Measurements from ENCODE around the gene SYNPO. TPM values are rescaled to one million over a fixed set of nuclear protein-coding genes. Genes with fewer than 3 reads are reported as not detected.

The SYNPO gene
- total RNA-seq, 1 experiment from 2014 or later: 6.5 TPM

DNA sequence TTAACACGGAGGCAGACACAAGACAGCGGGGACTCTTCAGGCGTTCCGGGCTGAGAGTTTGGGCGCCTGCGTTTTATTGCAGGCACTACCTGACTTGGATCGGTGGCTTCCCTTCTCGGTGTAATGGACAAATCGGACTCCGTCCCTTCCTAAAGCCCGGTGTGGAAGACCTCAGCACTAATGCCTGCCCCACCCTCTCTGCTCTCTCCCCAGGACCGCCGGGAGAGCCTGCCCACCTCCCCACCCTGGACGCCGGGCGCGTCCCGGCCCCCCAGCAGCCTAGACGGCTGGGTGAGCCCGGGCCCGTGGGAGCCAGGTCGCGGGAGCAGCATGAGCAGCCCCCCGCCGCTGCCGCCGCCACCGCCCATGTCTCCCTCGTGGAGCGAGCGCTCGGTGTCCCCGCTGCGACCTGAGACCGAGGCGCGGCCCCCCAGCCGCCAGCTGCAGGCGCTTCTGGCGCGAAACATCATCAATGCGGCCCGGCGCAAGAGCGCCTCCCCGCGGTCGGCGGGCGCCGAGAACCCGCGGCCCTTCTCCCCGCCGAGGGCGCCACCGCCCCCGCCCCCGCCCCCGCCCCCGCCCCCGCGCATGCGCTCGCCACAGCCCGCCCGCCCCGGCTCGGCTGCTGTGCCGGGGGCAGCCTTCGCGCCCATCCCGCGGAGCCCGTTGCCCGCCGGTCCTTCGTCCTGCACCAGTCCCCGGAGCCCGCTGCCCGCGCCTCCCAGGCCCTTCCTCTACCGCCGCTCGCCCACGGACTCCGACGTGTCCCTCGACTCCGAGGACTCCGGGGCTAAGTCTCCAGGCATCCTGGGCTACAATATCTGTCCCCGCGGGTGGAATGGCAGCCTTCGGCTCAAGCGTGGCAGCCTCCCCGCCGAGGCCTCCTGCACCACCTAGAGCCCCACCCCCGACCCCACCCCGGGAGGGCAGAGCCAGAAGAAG, 16.0 kb downstream of the SYNPO start:
- Histone ChIP-seq H3K9me3 (replicated peaks) (no peaks in the 10 kb centered on the region), H3K27ac (no peak overlapping the region), H3K36me3 (peaks cover 27% of the 10 kb centered on the region), H3K27me3 (replicated peaks) (no peaks in the 10 kb centered on the region), H3K4me1 (replicated peaks) (peaks cover 32% of the 10 kb centered on the region), H3K4me3 (peak overlapping the region; percentile 42)
- DNase-seq (ENCODE audit: low read depth in 1 of 2, low spot score in 2 of 2): peak; percentile 71 to 74

DNA sequence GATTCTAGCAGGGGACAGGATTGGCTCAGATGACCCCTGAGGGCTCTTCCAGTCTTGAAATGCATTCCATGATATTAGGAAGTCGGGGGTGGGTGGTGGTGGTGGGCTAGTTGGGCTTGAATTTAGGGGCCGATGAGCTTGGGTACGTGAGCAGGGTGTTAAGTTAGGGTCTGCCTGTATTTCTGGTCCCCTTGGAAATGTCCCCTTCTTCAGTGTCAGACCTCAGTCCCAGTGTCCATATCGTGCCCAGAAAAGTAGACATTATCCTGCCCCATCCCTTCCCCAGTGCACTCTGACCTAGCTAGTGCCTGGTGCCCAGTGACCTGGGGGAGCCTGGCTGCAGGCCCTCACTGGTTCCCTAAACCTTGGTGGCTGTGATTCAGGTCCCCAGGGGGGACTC, 17.7 kb downstream of the SYNPO start:
- peaks cover 26% of the 10 kb centered on the region for H3K4me1 ChIP-seq (replicated peaks)
- no peak overlapping the region for H3K27ac ChIP-seq
- no peak overlapping the region for H3K4me3 ChIP-seq
- peaks cover 10% of the 10 kb centered on the region for H3K36me3 ChIP-seq
- no peaks in the 10 kb centered on the region for H3K27me3 ChIP-seq (replicated peaks)
- DNase-seq (ENCODE audit: low read depth in 1 of 2, low spot score in 2 of 2): no peak
- no peaks in the 10 kb centered on the region for H3K9me3 ChIP-seq (replicated peaks)

DNA sequence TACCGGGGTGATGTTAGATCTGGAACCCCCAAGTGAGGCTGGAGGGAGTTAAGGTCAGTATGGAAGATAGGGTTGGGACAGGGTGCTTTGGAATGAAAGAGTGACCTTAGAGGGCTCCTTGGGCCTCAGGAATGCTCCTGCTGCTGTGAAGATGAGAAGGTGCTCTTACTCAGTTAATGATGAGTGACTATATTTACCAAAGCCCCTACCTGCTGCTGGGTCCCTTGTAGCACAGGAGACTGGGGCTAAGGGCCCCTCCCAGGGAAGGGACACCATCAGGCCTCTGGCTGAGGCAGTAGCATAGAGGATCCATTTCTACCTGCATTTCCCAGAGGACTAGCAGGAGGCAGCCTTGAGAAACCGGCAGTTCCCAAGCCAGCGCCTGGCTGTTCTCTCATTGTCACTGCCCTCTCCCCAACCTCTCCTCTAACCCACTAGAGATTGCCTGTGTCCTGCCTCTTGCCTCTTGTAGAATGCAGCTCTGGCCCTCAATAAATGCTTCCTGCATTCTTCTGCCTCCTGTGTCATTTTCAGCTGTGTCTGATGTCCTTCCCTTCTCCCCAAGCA, 18.3 kb downstream of the SYNPO start:
- H3K36me3 ChIP-seq: peaks cover 5% of the 10 kb centered on the region
- peaks cover 22% of the 10 kb centered on the region for H3K4me1 ChIP-seq (replicated peaks)
- no peaks in the 10 kb centered on the region for H3K9me3 ChIP-seq (replicated peaks)
- H3K27ac ChIP-seq: no peak overlapping the region
- no peak overlapping the region for H3K4me3 ChIP-seq
- H3K27me3 ChIP-seq (replicated peaks): no peaks in the 10 kb centered on the region
- no peak for DNase-seq (ENCODE audit: low read depth in 1 of 2, low spot score in 2 of 2)

DNA sequence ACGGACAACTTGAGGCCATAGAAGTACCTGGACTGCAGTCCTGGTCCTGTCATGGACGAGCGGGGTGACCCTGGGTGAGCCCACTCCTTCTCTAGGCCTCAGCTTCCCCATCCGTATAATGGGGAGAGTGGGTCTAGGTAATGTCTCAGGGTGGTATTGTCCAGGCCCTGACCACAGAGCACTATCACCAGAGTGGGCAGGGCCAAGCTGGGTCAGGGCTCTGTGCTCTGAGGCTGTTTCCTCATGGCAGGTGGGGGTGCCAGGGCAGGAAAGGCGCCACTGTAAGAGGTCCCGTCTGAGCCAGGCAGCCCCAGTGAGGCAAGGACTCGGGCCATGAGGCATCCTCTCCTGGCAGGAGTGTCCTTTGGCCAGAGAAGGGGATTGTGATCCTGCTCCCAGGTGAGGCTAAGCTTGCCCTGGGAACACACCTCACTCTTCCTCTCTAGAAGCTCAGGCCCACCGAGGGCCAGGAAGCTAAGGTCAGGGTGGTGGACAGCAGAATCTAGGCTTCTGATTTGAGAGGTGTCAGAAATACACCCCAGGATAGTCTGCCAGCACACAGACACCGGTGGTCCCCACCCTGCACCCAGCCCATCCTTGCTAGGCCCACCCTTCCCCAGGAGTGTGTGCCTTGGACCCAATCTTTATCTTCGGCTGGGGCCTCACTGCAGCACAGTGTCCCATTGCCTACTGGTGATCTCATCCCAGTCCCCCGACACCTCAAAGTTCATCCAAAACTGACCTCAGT, 19.1 kb downstream of the SYNPO start:
- H3K9me3 ChIP-seq (replicated peaks): no peaks in the 10 kb centered on the region
- H3K4me1 ChIP-seq (replicated peaks): peaks cover 22% of the 10 kb centered on the region
- no peaks in the 10 kb centered on the region for H3K27me3 ChIP-seq (replicated peaks)
- H3K27ac ChIP-seq: no peak overlapping the region
- DNase-seq (ENCODE audit: low read depth in 1 of 2, low spot score in 2 of 2): no peak
- peaks cover 5% of the 10 kb centered on the region for H3K36me3 ChIP-seq
- H3K4me3 ChIP-seq: no peak overlapping the region

DNA sequence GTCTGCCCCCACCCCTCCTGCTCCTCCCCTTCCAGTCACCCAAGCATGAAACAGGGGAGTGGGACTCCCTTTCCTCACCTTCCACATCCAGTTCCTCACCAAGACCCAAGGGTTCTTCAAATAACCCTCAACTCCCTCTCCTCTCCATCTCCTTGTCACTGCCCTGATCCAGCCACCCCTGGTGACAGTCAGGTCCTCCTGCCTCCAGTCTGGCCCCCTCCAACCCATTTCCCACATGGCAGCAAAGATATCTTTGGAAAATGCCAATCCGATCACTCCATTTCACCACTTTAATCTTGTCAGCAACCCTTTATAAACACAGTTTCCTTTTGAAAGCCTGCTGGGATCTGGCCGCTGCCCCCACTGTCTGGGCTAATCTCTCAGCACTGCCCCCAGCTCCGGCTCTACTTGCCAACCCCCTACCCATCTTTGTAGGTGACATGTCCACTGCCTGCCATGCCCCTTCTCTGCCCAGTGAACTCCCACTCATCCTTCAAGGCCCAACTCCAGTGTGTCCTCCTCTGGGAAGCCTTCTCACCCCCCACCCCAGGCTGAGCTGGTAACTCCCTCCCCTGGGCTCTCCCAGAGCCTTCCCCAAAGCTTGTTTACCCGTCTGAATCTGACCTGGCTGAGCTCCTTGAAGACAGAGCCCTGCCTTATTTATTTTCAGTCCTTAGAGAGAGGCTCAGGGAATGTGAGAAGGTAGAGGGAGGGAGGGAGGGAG, 19.8 kb downstream of the SYNPO start:
- no peak for DNase-seq (ENCODE audit: low read depth in 1 of 2, low spot score in 2 of 2)
- peaks cover 22% of the 10 kb centered on the region for H3K4me1 ChIP-seq (replicated peaks)
- H3K9me3 ChIP-seq (replicated peaks): no peaks in the 10 kb centered on the region
- H3K36me3 ChIP-seq: peaks cover 5% of the 10 kb centered on the region
- H3K27me3 ChIP-seq (replicated peaks): no peaks in the 10 kb centered on the region
- no peak overlapping the region for H3K4me3 ChIP-seq
- no peak overlapping the region for H3K27ac ChIP-seq

DNA sequence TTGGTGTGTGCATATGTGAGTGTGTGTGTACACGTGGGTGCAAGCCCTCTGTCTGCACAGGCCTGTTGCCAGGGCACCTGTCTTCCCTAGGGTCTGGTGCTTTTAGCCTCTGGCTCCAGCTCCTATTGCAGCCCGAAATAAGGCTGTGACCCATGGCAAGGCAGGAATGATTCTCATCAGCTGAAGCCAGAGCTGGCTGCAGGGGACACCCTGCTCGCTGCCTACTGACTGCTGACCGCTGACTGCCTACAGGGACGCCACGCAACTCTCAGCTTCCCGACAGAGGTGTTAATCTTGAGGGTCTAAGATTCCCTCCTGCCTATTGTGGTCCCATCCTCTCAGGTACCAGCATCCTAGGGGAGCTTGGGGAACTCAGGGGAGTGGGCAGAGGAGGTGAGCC, 20.6 kb downstream of the SYNPO start, which contains the start of gene MYOZ3:
Gene MYOZ3 (plus strand): TSS at position 166 of the 400 bp plus-strand sequence. CDS start 1,691 bp downstream, outside the sequence.
- no peaks in the 10 kb centered on the region for H3K9me3 ChIP-seq (replicated peaks)
- no peaks in the 10 kb centered on the region for H3K27me3 ChIP-seq (replicated peaks)
- H3K4me3 ChIP-seq: no peak within 1 kb of the TSS
- DNase-seq (ENCODE audit: low read depth in 1 of 2, low spot score in 2 of 2): no peak
- H3K36me3 ChIP-seq: peaks cover 4% of the 10 kb centered on the region
- peaks cover 19% of the 10 kb centered on the region for H3K4me1 ChIP-seq (replicated peaks)
- H3K27ac ChIP-seq: no peak within 1 kb of the TSS

DNA sequence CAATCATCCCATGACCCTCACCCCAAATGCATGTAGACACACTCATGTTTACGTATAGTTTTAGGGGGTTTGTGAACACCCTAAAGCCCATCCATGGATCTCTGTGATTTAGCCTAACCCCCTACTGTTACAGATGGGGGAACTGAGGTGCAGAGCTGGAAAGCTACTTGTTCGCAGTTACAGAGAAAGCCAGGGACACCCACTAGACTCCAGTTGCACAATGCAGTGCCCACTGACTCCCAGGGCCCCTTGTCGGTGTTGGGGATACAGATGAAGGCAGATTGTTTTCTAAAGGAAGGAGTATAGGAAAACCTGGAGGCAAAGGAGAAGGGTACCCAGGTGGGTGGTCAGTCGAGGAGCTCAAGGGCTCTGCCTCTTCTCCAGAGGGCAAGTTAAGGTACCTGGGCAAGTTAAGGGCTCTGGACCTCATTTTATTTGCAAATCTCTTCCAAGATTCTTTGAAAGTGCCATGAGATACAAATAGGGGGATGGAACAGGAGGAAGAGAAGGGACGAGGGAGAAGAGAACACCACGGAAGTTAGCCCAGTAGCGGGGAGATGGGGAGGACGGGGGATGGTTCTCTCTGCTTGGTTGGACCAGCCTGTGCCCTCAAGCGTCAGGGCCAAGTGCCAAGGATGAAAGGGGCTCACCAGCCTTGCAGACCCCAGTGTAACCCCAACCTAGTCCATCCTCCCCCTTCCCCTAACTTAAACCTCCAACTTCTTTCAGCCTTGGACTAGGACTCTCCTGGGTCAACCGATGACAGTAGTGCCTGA, 21.5 kb downstream of the SYNPO start:
- no peak overlapping the region for H3K4me3 ChIP-seq
- peaks cover 11% of the 10 kb centered on the region for H3K4me1 ChIP-seq (replicated peaks)
- H3K27ac ChIP-seq: no peak overlapping the region
- H3K36me3 ChIP-seq: no peaks in the 10 kb centered on the region; the same call in 1 of the 2 replicates
- no peaks in the 10 kb centered on the region for H3K9me3 ChIP-seq (replicated peaks)
- no peaks in the 10 kb centered on the region for H3K27me3 ChIP-seq (replicated peaks)
- DNase-seq (ENCODE audit: low read depth in 1 of 2, low spot score in 2 of 2): no peak

DNA sequence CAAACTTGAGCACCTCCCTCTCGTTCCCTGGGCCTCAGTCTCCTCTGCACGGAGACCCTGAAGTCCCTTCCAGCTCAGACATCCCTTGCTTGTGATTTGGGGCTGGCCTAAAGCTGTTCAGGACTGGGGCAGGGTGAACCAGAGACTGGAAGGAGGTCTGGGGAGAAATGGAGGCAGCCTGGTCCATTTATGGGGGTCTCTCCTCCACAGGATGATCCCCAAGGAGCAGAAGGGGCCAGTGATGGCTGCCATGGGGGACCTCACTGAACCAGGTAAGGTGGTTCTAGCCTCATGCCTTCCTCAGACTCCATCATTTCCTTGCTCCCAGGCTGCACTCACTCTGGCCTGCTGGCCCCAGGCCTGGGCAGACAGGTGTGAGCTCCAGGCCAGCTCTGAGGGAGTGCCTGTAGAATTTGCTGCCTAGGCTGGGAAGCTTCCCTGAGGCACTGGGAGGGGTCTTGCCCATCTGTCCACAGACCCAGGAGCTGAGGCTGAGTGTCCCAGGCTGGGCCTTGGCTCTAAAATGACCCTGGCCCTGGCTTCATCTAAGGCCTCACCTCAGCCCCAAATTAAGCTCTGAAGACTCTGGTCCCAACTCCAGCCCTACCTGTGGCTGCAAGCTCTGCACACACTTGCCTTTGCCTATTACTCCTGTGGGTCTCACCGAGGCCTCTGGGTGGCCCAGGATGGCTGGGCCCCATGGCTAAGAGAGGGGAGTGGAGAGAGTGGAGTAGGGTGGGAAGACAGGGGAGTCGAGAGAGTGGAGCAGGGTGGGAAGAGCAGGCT, 22.5 kb downstream of the SYNPO start:
- no peak for DNase-seq (ENCODE audit: low read depth in 1 of 2, low spot score in 2 of 2)
- H3K27me3 ChIP-seq (replicated peaks): no peaks in the 10 kb centered on the region
- no peaks in the 10 kb centered on the region for H3K9me3 ChIP-seq (replicated peaks)
- H3K4me3 ChIP-seq: no peak overlapping the region
- peaks cover 6% of the 10 kb centered on the region; the same call in 1 of the 2 replicates for H3K4me1 ChIP-seq (replicated peaks)
- H3K36me3 ChIP-seq: no peaks in the 10 kb centered on the region
- H3K27ac ChIP-seq: no peak overlapping the region

DNA sequence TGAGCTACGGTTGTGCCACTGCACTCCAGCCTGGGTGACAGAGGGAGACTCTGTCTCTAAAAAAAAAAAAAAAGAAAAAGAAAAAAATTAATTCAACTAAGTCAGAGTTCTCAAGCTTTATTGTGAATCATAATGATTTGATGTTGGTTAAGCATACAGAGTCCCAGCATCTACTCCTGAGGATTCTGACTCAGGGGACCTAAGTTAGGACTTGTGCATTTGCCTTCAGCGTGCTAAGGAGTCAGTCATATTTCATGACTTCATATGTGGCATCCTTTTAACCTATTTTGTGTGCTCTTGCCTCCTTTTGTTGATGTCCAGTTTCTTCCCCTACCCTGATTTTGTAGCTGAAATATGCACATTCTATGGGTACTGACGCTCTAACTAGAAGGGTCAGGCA, 23.5 kb downstream of the SYNPO start:
- H3K27me3 ChIP-seq (replicated peaks): no peaks in the 10 kb centered on the region
- no peaks in the 10 kb centered on the region for H3K9me3 ChIP-seq (replicated peaks)
- no peak overlapping the region for H3K4me3 ChIP-seq
- DNase-seq (ENCODE audit: low read depth in 1 of 2, low spot score in 2 of 2): no peak
- H3K4me1 ChIP-seq (replicated peaks): peaks cover 6% of the 10 kb centered on the region; the same call in 1 of the 2 replicates
- H3K27ac ChIP-seq: no peak overlapping the region
- H3K36me3 ChIP-seq: no peaks in the 10 kb centered on the region

DNA sequence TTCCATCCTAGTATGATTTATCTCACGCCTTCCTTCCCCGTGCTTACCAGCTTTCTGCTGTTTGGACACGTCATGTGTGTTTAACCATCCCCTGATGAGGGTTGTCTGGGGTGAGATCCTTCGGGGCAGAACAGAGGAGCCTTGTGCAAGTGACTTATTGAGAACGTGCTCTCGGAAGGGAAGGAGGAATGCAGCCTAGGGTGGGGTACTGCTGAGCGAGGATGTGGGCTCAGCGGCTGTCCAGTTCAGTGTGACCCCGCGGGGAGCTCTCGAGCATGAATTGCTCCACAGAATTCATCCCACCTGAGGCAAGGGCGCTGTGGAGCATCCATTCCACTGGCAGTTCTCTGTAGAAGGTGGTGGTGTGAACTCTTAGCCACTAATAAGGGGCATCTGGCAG, 24.6 kb downstream of the SYNPO start:
- H3K27me3 ChIP-seq (replicated peaks): no peaks in the 10 kb centered on the region
- DNase-seq (ENCODE audit: low read depth in 1 of 2, low spot score in 2 of 2): no peak
- H3K4me1 ChIP-seq (replicated peaks): peaks cover 5% of the 10 kb centered on the region; the same call in 1 of the 2 replicates

DNA sequence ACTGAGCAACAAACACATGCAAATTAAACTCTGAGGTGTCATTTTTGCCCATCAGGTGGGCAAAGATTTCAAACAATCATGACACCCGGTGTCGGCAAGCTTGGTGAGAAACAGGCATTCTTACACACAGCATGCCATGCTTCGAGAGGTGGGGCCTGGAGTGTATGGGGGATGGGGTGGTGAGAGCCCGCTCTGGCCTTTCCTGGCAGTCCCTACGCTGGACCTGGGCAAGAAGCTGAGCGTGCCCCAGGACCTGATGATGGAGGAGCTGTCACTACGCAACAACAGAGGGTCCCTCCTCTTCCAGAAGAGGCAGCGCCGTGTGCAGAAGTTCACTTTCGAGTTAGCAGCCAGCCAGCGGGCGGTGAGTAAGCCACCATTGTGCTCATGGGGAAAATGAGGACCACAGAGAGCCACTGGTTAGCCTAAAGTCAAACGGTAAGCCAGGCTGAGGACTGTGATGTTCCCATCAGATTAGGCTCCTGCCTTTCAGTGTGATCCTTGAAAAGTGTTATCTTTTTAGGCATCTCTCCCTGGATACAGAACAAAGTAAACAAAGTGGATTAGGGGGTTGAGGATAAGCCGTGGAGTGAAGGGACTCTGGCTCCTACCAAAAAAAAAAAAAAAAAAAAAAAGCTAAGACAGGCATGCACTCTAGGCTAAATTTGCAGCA, 30.0 kb downstream of the SYNPO start:
- Histone ChIP-seq H3K9me3 (replicated peaks) (no peaks in the 10 kb centered on the region), H3K4me1 (replicated peaks) (peaks cover 33% of the 10 kb centered on the region), H3K27me3 (replicated peaks) (no peaks in the 10 kb centered on the region), H3K36me3 (no peaks in the 10 kb centered on the region), H3K4me3 (no peak overlapping the region), H3K27ac (no peak overlapping the region)
- DNase-seq (ENCODE audit: low read depth in 1 of 2, low spot score in 2 of 2): no peak

More for the DNA sequence above, 24.6 kb downstream of the SYNPO start:
- Histone ChIP-seq H3K4me3 (no peak overlapping the region), H3K9me3 (replicated peaks) (no peaks in the 10 kb centered on the region), H3K36me3 (no peaks in the 10 kb centered on the region), H3K27ac (no peak overlapping the region)

DNA sequence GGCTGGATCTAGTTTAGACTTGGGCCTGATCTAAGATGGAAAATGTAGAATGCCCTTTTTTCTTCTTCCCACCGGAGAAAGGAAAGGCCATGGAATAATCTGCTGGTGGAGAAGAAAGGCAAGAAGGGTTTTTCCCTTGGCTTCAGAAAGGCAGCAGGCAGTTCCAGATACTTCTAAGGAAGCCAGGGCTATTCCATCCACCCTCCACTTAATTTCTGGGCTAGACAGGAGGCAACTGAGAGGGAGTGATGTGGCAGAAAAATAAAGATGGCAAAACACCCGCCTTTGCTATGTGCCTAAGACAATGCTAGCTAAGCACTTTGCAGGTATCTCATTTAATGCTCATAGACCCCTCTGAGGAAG, 30.5 kb downstream of the SYNPO start:
- Histone ChIP-seq H3K27ac (no peak overlapping the region), H3K9me3 (replicated peaks) (no peaks in the 10 kb centered on the region), H3K27me3 (replicated peaks) (no peaks in the 10 kb centered on the region), H3K36me3 (no peaks in the 10 kb centered on the region), H3K4me3 (no peak overlapping the region), H3K4me1 (replicated peaks) (peaks cover 38% of the 10 kb centered on the region)
- no peak for DNase-seq (ENCODE audit: low read depth in 1 of 2, low spot score in 2 of 2)

All from SJSA1 (cell line).